GM13977 (cell line): ENCODE measurements around the gene CBX6.

Experiments
- DNase-seq: peaks from one replicate; pipeline ENCODE4 v3.0.0; 2012; ENCODE audit warnings: low spot score
- CTCF ChIP-seq: IDR thresholded peaks from 2 replicates; pipeline ENCODE4 v1.5.1; 2012; ENCODE audit warnings: mild to moderate bottlenecking, control low read depth; ENCODE audit not compliant: insufficient read depth; ENCODE audit errors: extremely low read depth, missing control alignments
- in situ Hi-C: fragments of 300-500 bp; cut with MboI; formaldehyde crosslinking; loops from one replicate; pipeline ENCODE4 v1.12.0; 2022; ENCODE audit warnings: low sequenced_read_pairs, low pct_unique_long_range_greater_than_20kb, mixed read lengths, inconsistent platforms; ENCODE audit not compliant: unreplicated experiment

CBX6 gene

GRCh38 chr22:38866024-38866398, 6.0 kb downstream of the CBX6 start:
- DNase-seq, result no peak
- in situ Hi-C loops, result no loop called here
- no peak for TF ChIP-seq CTCF

GRCh38 chr22:38865201-38866023, 6.6 kb downstream of the CBX6 start:
- TF ChIP-seq CTCF, result no peak
- in situ Hi-C loops, result no loop called here
- no peak for DNase-seq

GRCh38 chr22:38864361-38865191, 7.4 kb downstream of the CBX6 start:
- in situ Hi-C loops, result no loop called here
- no peak for TF ChIP-seq CTCF
- DNase-seq, result no peak

- no peak for DNase-seq
- in situ Hi-C loops, result no loop called here
- TF ChIP-seq CTCF, result no peak
Observed at GRCh38 chr22:38863531-38864131, 8.4 kb downstream of the CBX6 start.

- DNase-seq, result no peak
- no peak for TF ChIP-seq CTCF
- in situ Hi-C loops, result no loop called here
Observed at GRCh38 chr22:38862375-38863329, 9.4 kb downstream of the CBX6 start.

- no peak for TF ChIP-seq CTCF
- in situ Hi-C loops, result no loop called here
- DNase-seq, result no peak
Observed at GRCh38 chr22:38861927-38862326, 10.1 kb downstream of the CBX6 start.
